HepG2 (cell line): Measurements from ENCODE around the gene DLST. TPM values are rescaled to one million over a fixed set of nuclear protein-coding genes. Genes with fewer than 3 reads are reported as not detected.

Experiments
- ARID4A ChIP-seq: sonication (generic); formaldehyde crosslinking; IDR thresholded peaks from 2 replicates; pipeline ENCODE4 v1.5.0; 2020; ENCODE audit warnings: mild to moderate bottlenecking, missing genetic modification reagents, borderline replicate concordance
- CEBPG ChIP-seq: IDR thresholded peaks from 2 replicates; pipeline ENCODE4 v1.6.1; 2016
- HMG20B ChIP-seq: conservative IDR thresholded peaks from 2 replicates; pipeline ENCODE4 v1.6.1; 2016; ENCODE audit warnings: missing genetic modification reagents, missing compliant biosample characterization
- IKZF5 ChIP-seq: IDR thresholded peaks from 2 replicates; pipeline ENCODE4 v1.6.1; 2018; ENCODE audit warnings: missing genetic modification reagents, mild to moderate bottlenecking, missing compliant biosample characterization
- MAFK ChIP-seq, 2 experiments: IDR thresholded peaks in 1 of 2; conservative IDR thresholded peaks in 1 of 2; 2 replicates each; pipeline ENCODE4 v1.6.1; 2011; ENCODE audit warnings: improper control_type of control experiment in 2 of 2, low read length in 2 of 2
- NCOA1 ChIP-seq: sonication (generic); formaldehyde crosslinking; IDR thresholded peaks from 2 replicates; pipeline ENCODE4 v1.9.0; 2021; ENCODE audit warnings: missing genetic modification reagents
- NR2F1 ChIP-seq, 2 experiments: fragments of 450-650 bp in 1 of 2; formaldehyde crosslinking in 1 of 2; IDR thresholded peaks; 2 replicates each; pipeline versions ENCODE4 v1.5.0 to v1.6.1; 2016 to 2020; ENCODE audit warnings: mild to moderate bottlenecking in 1 of 2, missing compliant biosample characterization in 1 of 2, missing genetic modification reagents in 1 of 2, moderate library complexity in 1 of 2
- PHF8 ChIP-seq: sonication (generic); formaldehyde crosslinking; IDR thresholded peaks from 2 replicates; pipeline ENCODE4 v1.5.0; 2020; ENCODE audit warnings: missing genetic modification reagents
- SNAI1 ChIP-seq: sonication (generic); formaldehyde crosslinking; IDR thresholded peaks from 2 replicates; pipeline ENCODE4 v1.5.0; 2020; ENCODE audit warnings: mild to moderate bottlenecking, missing genetic modification reagents, borderline replicate concordance
- SP2 ChIP-seq: sonication (generic); formaldehyde crosslinking; IDR thresholded peaks from 2 replicates; pipeline ENCODE4 v1.5.1; 2020; ENCODE audit warnings: mild to moderate bottlenecking, missing genetic modification reagents
- SRY ChIP-seq: sonication (generic); formaldehyde crosslinking; IDR thresholded peaks from 2 replicates; pipeline ENCODE4 v1.8.0; 2022; ENCODE audit warnings: mild to moderate bottlenecking, missing genetic modification reagents
- ZFAT ChIP-seq: sonication (generic); formaldehyde crosslinking; conservative IDR thresholded peaks from 2 replicates; pipeline ENCODE4 v1.8.1; 2023; ENCODE audit warnings: missing genetic modification reagents, inconsistent platforms
- ZHX1 ChIP-seq: sonication (generic); formaldehyde crosslinking; IDR thresholded peaks from 2 replicates; pipeline ENCODE4 v1.8.1; 2022; ENCODE audit warnings: low read depth, mild to moderate bottlenecking, missing genetic modification reagents
- ZNF224 ChIP-seq: sonication (generic); formaldehyde crosslinking; IDR thresholded peaks from 2 replicates; pipeline ENCODE4 v1.5.0; 2020; ENCODE audit warnings: mild to moderate bottlenecking, missing genetic modification reagents
- ZNF431 ChIP-seq: sonication (generic); formaldehyde crosslinking; IDR thresholded peaks from 2 replicates; pipeline ENCODE4 v1.9.0; 2022; ENCODE audit warnings: missing genetic modification reagents, low read depth, mild to moderate bottlenecking, borderline replicate concordance
- ZNF556 ChIP-seq: sonication (generic); formaldehyde crosslinking; IDR thresholded peaks from 2 replicates; pipeline ENCODE4 v1.4.0; 2020; ENCODE audit warnings: mild to moderate bottlenecking, missing genetic modification reagents, borderline replicate concordance
- ZNF790 ChIP-seq: sonication (generic); formaldehyde crosslinking; IDR thresholded peaks from 2 replicates; pipeline ENCODE4 v1.8.0; 2022; ENCODE audit warnings: missing genetic modification reagents, mild to moderate bottlenecking, borderline replicate concordance
- polyA plus RNA-seq, 8 experiments: library from polyadenylated mRNA; depleted of rRNA in 3 of 8; stranded (reverse) in 7 of 8; unstranded in 1 of 8; fragments of >200 nt; fragmentation: Illumina TruSeq in 4 of 8; extraction: Trizol in 4 of 8; gene quantifications; 2 replicates each; pipeline versions ENCODE4 v1.2.1 to v1.2.3, GENCODE V29; 2011 to 2016; ENCODE audit warnings: low read depth in 4 of 8, missing spikeins in 1 of 8, mixed read lengths in 1 of 8; ENCODE audit not compliant: insufficient read depth in 1 of 8
- total RNA-seq, 5 experiments: library from RNA; depleted of rRNA; stranded (reverse); fragments of >200 nt; fragmentation: Illumina TruSeq; extraction: Trizol; gene quantifications; 2 replicates each; pipeline ENCODE4 v1.2.3, GENCODE V29; 2016; ENCODE audit warnings: low read depth in 1 of 5

DLST gene
- total and polyA plus RNA-seq, 2 of the 13 experiments (the other 11 are each of a cell fraction or from before 2014, with no cell fraction given) = 56.5 to 94.3 TPM

- TF ChIP-seq ZNF556 (peak; percentile 60), PHF8 (CRISPR knock-in tag) (peak; percentile 36; the same call in 1 of the 2 replicates), ZHX1 (CRISPR knock-in tag) (peak; percentile 80), NR2F1 (CRISPR knock-in tag; IDR thresholded peaks at IDR 0.05) (peak; percentile 93 to 95), IKZF5 (peak; percentile 92), HMG20B (CRISPR knock-in tag) (no peak), ZNF790 (CRISPR knock-in tag) (0 out of 2 replicates have a peak, but pooled peaks have one; percentile 37), SRY (no peak), ZNF224 (CRISPR knock-in tag) (peak; percentile 75), ZFAT (CRISPR knock-in tag) (no peak), SNAI1 (CRISPR knock-in tag) (no peak), ZNF431 (CRISPR knock-in tag) (no peak), CEBPG (CRISPR knock-in tag) (0 out of 2 replicates have a peak, but pooled peaks have one; percentile 5), MAFK (conservative IDR thresholded peaks at IDR 0.05 in 1 of 2, IDR thresholded peaks at IDR 0.05 in 1 of 2; ENCODE audit: low read length in 2 of 2) (no peak), ARID4A (CRISPR knock-in tag) (peak; percentile 98), SP2 (CRISPR knock-in tag) (no peak), NCOA1 (no peak)
- TF ChIP-seq, all 625 proteins: peak for 227
Measured at GRCh38 chr14:74898694-74899093, 17.0 kb downstream of the DLST start (continued).
